Mucosa of rectum (tissue), 2 donors: ENCODE data around the gene LHFPL3.

ENCODE experiments used
- H3K27ac ChIP-seq, 2 donors: one replicate each; pipeline ENCODE4 v1.7.0; 2013; ENCODE audit warnings: inconsistent platforms in 2 of 2, low read depth in 2 of 2, low read length in 2 of 2
- H3K27me3 ChIP-seq, 2 donors: one replicate each; pipeline ENCODE4 v1.7.0; 2013; ENCODE audit warnings: low read length in 2 of 2; ENCODE audit not compliant: control insufficient read depth in 2 of 2, insufficient read depth in 2 of 2
- H3K36me3 ChIP-seq, 2 donors: one replicate each; pipeline ENCODE4 v1.7.0; 2013; ENCODE audit warnings: low read length in 2 of 2; ENCODE audit not compliant: control insufficient read depth in 2 of 2, insufficient read depth in 2 of 2
- H3K4me1 ChIP-seq, 2 donors: one replicate each; pipeline ENCODE4 v1.7.0; 2013; ENCODE audit warnings: low read length in 2 of 2, mild to moderate bottlenecking in 1 of 2; ENCODE audit not compliant: control insufficient read depth in 2 of 2, insufficient read depth in 2 of 2
- H3K4me3 ChIP-seq, 2 donors: one replicate each; pipeline ENCODE4 v1.7.0; 2013; ENCODE audit warnings: low read length in 2 of 2
- H3K9ac ChIP-seq, 2 donors: one replicate each; pipeline ENCODE4 v1.7.0; 2013; ENCODE audit warnings: low read length in 2 of 2, low read depth in 1 of 2, mild to moderate bottlenecking in 1 of 2
- H3K9me3 ChIP-seq, 2 donors: one replicate each; pipeline ENCODE4 v1.7.0; 2013; ENCODE audit warnings: low read length in 2 of 2; ENCODE audit not compliant: control insufficient read depth in 2 of 2
- donor health status: healthy.
- donor health status: Normal muscosa, but diverticular disease.

Gene LHFPL3

DNA sequence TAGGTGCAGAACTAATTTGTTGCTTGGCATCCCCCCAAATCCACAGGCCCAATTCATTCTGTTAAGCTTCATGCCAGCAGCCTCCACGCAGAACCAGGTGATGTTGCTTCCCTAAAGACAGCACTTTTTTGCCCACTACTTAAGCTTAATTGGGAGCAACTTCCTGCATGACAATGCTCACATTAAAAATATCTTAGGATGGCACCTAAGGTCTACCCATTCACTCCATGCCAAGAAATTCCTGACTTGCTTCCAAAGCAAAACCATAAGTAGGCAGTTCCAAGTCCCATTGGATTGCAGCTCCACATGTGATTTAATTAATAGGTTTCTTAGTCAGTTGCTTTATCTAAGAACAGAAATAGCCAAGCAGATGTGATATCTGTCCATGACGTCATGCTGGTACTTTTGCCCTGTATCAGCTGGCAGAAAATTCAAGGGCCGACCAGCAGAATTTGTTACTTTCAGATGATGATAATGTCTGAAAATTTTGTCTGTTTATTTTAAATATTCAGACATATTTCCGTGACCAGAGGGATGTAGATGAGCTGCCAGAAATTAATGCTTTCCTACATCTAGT, 325.5 kb downstream of the LHFPL3 start:
- Histone ChIP-seq H3K9ac (no peak overlapping the region), H3K36me3 (no peaks in the 10 kb centered on the region), H3K4me1 (no peaks in the 10 kb centered on the region), H3K27ac (no peak overlapping the region), H3K4me3 (no peak overlapping the region), H3K9me3 (no peaks in the 10 kb centered on the region), H3K27me3 (peaks cover 0 to 4% of the 10 kb centered on the region in 2 donors)

DNA sequence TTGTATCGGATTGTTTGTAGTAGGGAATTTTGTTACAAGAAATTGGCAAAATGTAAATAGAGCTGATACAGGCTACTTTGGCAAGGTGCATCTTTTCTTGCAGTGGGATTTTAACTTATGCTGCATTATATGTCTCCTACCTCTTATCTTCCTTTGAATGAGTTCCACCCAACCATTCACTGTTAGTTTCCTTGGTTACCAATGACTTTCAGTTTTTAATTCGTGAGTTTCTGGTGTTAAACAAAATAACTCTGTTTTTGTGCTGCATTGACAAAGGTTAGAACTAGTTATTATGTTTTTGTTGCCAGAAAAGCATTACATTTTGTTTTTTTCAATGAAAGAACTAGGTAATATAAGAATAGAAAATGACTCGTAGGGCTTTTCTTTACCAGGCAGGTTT, 327.2 kb downstream of the LHFPL3 start:
- H3K9me3 ChIP-seq: no peaks in the 10 kb centered on the region
- no peaks in the 10 kb centered on the region for H3K36me3 ChIP-seq
- no peaks in the 10 kb centered on the region for H3K4me1 ChIP-seq
- H3K9ac ChIP-seq: no peak overlapping the region
- no peak overlapping the region for H3K27ac ChIP-seq
- H3K4me3 ChIP-seq: no peak overlapping the region
- peaks cover 0 to 4% of the 10 kb centered on the region in 2 donors for H3K27me3 ChIP-seq

DNA sequence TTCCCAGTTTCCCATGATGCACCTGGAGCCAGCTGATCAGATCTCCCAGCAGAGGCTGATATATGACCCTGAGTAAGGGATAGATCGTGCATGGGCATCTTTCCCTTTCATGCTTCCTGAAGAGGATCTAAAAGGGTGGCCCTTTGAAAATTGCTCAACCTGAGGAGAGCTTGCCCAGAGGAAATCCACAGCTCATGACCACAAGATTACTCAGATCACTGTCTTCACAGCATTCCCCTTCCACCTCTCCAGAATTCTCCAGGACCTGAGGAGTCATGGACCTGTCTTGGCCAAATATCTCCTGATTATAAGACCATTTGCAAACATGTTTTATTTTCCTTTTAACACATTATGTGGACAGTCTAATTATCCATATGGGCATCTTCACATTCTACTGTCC, 328.1 kb downstream of the LHFPL3 start:
- Histone ChIP-seq H3K4me3 (no peak overlapping the region), H3K36me3 (no peaks in the 10 kb centered on the region), H3K27ac (no peak overlapping the region), H3K27me3 (peaks cover 0 to 4% of the 10 kb centered on the region in 2 donors), H3K4me1 (no peaks in the 10 kb centered on the region), H3K9ac (no peak overlapping the region), H3K9me3 (no peaks in the 10 kb centered on the region)

DNA sequence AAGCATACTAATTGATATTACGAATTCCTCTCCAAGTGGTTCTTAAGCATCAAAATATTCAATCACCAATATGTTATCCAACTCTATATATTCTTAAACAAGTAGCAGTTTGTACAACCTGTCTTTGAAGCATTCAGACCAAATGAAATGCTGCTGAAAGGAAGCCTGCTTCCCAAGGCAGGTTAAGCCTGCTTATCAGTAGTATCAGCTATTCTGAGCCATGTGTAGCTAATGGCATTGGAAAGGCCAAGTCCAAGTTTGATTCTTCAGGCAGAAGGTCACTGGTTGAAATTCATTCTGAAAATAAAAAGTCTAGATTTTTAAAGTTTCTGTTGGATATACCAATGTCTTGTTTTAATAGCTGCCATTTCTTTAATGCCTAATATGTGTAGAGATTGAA, 328.7 kb downstream of the LHFPL3 start:
- Histone ChIP-seq H3K9me3 (no peaks in the 10 kb centered on the region), H3K36me3 (no peaks in the 10 kb centered on the region), H3K4me1 (no peaks in the 10 kb centered on the region), H3K9ac (no peak overlapping the region), H3K4me3 (no peak overlapping the region), H3K27me3 (peaks cover 0 to 4% of the 10 kb centered on the region in 2 donors), H3K27ac (no peak overlapping the region)

DNA sequence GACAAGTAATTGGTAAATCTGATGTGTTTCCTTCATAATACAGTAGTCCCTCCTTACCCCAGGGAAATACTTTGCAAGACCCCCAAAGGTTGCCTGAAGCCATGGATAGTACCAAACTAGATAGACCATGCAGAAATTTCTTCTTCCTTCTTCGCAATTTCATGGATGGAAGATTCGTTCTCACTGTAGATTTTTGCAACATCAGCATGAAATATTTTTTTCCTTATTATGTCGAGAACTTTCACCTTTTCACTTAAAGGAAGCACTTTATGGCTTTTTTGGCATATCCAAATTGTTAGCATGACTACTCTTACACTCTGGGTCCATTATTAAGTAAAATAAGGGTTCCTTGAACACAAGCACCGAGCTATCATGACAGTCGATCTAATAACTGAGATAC, 333.2 kb downstream of the LHFPL3 start:
- Histone ChIP-seq H3K4me3 (no peak overlapping the region), H3K4me1 (no peaks in the 10 kb centered on the region), H3K9ac (no peak overlapping the region), H3K36me3 (no peaks in the 10 kb centered on the region), H3K27me3 (peaks cover 0 to 4% of the 10 kb centered on the region in 2 donors), H3K27ac (no peak overlapping the region), H3K9me3 (no peaks in the 10 kb centered on the region)

DNA sequence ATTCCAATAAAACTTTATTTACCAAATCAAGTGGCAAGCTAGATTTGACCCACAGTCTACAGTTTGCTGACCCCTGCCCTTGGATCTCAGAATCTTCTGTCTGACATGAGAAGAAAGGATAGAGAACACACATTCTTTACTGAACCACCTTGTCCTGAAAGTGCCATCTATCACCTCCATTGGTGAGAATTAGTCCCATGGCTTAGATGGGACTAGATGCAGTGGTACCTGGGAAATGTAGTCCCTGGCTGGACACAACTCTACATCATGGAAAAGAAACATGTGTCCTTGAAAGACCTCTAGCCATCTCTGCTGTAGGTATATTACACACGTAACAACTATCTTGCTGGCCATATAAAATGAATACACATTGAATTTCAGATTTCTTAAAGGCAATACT, 336.2 kb downstream of the LHFPL3 start:
- no peaks in the 10 kb centered on the region for H3K27me3 ChIP-seq
- no peaks in the 10 kb centered on the region for H3K36me3 ChIP-seq
- H3K27ac ChIP-seq: no peak overlapping the region
- H3K4me3 ChIP-seq: no peak overlapping the region
- H3K9me3 ChIP-seq: no peaks in the 10 kb centered on the region
- no peaks in the 10 kb centered on the region for H3K4me1 ChIP-seq
- no peak overlapping the region for H3K9ac ChIP-seq

DNA sequence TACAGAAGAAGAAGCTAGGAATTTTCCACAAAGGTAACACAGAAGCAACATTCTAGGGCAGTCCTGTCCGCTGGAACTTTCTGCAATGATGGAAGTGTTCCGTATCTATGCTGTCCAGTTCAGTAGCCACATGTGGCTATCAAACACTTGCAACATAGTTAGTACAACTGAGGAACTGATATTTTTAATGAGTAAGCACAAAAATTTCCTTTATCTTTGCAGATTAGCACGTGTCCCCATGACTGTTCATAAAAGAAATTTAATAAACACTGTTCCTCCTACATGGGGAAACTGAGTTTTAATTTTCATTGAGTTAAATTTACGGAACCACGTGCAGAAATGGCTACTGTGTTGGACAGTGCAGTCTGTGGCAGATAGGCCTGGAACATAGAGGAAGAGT, 349.2 kb downstream of the LHFPL3 start:
- no peak overlapping the region for H3K27ac ChIP-seq
- H3K4me1 ChIP-seq: no peaks in the 10 kb centered on the region
- no peaks in the 10 kb centered on the region for H3K9me3 ChIP-seq
- no peak overlapping the region for H3K4me3 ChIP-seq
- H3K9ac ChIP-seq: no peak overlapping the region
- H3K36me3 ChIP-seq: no peaks in the 10 kb centered on the region
- no peaks in the 10 kb centered on the region for H3K27me3 ChIP-seq

DNA sequence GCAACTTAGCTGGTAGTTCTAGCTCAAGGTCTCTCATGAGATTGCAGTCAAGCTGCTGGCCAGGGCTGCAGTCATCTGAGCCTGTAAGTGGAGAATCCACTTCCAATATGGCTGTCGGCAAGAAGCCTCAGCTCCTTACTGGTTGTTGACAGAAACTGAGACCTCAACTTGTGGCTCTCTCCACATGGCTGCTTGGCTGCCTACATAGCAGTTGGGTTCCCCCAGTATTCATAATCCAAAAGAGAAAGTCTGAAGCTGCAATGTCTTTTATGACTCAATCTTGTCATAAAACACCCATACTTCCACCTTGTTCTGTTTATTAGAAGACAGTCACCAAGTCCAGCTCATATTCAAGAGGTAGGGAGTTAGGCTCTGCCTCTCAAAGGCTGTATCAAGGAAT, 350.7 kb downstream of the LHFPL3 start:
- H3K9me3 ChIP-seq: no peaks in the 10 kb centered on the region

DNA sequence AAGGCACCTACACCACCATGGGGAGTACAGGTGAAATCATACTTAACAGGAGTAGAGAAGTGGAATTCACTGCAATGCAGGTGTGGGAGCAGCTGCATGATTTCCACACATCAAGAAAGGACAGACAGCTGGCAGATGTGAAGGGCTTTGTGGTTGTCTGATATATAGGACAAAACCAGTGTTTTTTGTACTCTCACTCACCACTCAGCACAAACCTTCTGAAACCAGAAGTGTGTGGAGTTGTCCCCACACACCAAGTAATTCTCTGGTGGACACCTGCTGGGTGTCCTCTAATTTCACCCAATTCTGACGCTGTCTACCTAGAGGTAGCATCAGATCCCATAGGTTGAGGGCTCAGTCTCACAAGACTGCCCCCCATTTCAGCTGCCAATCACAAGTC, 357.9 kb downstream of the LHFPL3 start:
- no peaks in the 10 kb centered on the region for H3K27me3 ChIP-seq
- no peak overlapping the region for H3K4me3 ChIP-seq
- H3K9me3 ChIP-seq: no peaks in the 10 kb centered on the region
- no peaks in the 10 kb centered on the region for H3K36me3 ChIP-seq
- H3K4me1 ChIP-seq: no peaks in the 10 kb centered on the region
- H3K9ac ChIP-seq: no peak overlapping the region
- H3K27ac ChIP-seq: no peak overlapping the region

More for the DNA sequence above, 350.7 kb downstream of the LHFPL3 start:
- Histone ChIP-seq H3K9ac (no peak overlapping the region), H3K4me3 (no peak overlapping the region), H3K36me3 (no peaks in the 10 kb centered on the region), H3K4me1 (no peaks in the 10 kb centered on the region), H3K27me3 (no peaks in the 10 kb centered on the region), H3K27ac (no peak overlapping the region)

DNA sequence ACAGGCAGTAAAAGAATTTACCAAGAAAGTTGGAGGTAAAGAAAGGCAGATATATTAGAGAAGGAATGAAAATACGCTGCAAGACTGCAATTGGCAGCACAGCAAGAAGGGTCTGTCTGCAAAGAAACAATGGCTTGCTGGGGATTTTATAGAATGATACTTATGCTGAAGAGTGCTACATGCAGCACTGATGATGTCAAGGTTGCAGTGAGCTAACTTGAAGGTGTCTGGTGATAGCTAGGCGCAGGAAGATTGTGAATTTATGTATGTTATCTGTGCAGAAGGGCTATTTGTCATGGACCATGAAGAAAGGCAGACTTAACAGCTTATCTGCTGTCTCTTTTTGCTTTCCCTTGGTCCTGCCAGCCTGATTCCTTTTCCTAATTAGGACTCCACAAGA, 366.3 kb downstream of the LHFPL3 start:
- Histone ChIP-seq H3K9me3 (no peaks in the 10 kb centered on the region), H3K4me3 (no peak overlapping the region), H3K36me3 (no peaks in the 10 kb centered on the region), H3K27ac (no peak overlapping the region), H3K4me1 (no peaks in the 10 kb centered on the region), H3K9ac (no peak overlapping the region), H3K27me3 (no peaks in the 10 kb centered on the region)

DNA sequence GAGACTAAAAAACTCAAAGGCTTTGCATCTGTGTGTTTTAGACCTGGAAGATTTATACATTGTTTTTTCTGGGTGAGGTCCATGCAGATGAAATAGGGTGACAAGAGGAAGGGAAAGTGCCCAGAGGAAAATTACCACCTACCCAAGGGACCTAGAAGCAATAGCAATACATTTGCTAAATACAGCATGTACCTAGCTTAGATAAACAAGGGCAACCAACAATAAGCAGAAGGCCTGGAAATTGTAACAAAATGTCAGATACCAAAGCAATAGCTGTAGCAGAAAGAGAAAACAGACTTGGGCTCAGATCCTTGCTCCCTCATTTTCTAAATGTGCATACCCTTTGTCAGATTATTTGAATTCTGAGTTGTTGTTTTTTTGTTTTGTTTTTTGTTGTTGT, 367.2 kb downstream of the LHFPL3 start:
- H3K4me1 ChIP-seq: no peaks in the 10 kb centered on the region
- no peaks in the 10 kb centered on the region for H3K36me3 ChIP-seq
- H3K27me3 ChIP-seq: no peaks in the 10 kb centered on the region
- H3K27ac ChIP-seq: no peak overlapping the region
- no peaks in the 10 kb centered on the region for H3K9me3 ChIP-seq
- H3K4me3 ChIP-seq: no peak overlapping the region
- no peak overlapping the region for H3K9ac ChIP-seq
